ENCODE results near the gene CDHR2.

CDHR2 gene

GRCh38 chr5:176548967-176549444, at the start of gene CDHR2:
Gene CDHR2, plus strand, starts transcription at chr5:176549342. Its CDS starts 16,011 bp downstream, at chr5:176565353.
- no peak for DNase-seq

GRCh38 chr5:176500511-176500910, 48.6 kb upstream of the CDHR2 start:
- DNase-seq: no peak

- no peak for DNase-seq
Measured at GRCh38 chr5:176501333-176501732, 47.8 kb upstream of the CDHR2 start.

GRCh38 chr5:176503496-176503895, 45.6 kb upstream of the CDHR2 start:
- DNase-seq: no peak

- DNase-seq: no peak
Measured at GRCh38 chr5:176507911-176508310, 41.2 kb upstream of the CDHR2 start.

GRCh38 chr5:176508603-176509002, 40.5 kb upstream of the CDHR2 start:
- DNase-seq: no peak

- DNase-seq: no peak
Measured at GRCh38 chr5:176513788-176514187, 35.4 kb upstream of the CDHR2 start.

GRCh38 chr5:176514244-176514950, 34.7 kb upstream of the CDHR2 start:
- no peak for DNase-seq

- no peak for DNase-seq
Measured at GRCh38 chr5:176515396-176515795, 33.7 kb upstream of the CDHR2 start.

- no peak for DNase-seq
Measured at GRCh38 chr5:176517053-176517661, 32.0 kb upstream of the CDHR2 start.

- no peak for DNase-seq
Measured at GRCh38 chr5:176519810-176520720, 29.1 kb upstream of the CDHR2 start.

- DNase-seq: no peak
Measured at GRCh38 chr5:176521286-176521685, 27.9 kb upstream of the CDHR2 start.

- DNase-seq: no peak
Measured at GRCh38 chr5:176521699-176522263, 27.4 kb upstream of the CDHR2 start.

- DNase-seq: no peak
Measured at GRCh38 chr5:176524138-176524537, 25.0 kb upstream of the CDHR2 start.

GRCh38 chr5:176524987-176525386, 24.2 kb upstream of the CDHR2 start:
- no peak for DNase-seq

GRCh38 chr5:176525677-176526076, 23.5 kb upstream of the CDHR2 start:
- no peak for DNase-seq

- no peak for DNase-seq
Measured at GRCh38 chr5:176526462-176526861, 22.7 kb upstream of the CDHR2 start.

GRCh38 chr5:176527246-176528222, 21.6 kb upstream of the CDHR2 start:
- no peak for DNase-seq

- no peak for DNase-seq
Measured at GRCh38 chr5:176528301-176528700, 20.8 kb upstream of the CDHR2 start.

GRCh38 chr5:176528761-176529115, 20.4 kb upstream of the CDHR2 start:
- DNase-seq: no peak

GRCh38 chr5:176529116-176529740, 19.9 kb upstream of the CDHR2 start:
- DNase-seq: no peak

- DNase-seq: no peak
Measured at GRCh38 chr5:176529741-176530141, 19.4 kb upstream of the CDHR2 start.

All from NCI-H526 treated with DMSO at 0.1 percent for 48 hours (cell line).